Uterus (tissue), 2 donors: ENCODE data around the gene NEB.
"Not testable (repeated sequence)": the region's sequence is repeated elsewhere in the genome, so short reads cannot be mapped to it uniquely, and the experiment has no call there.

ENCODE experiments used
- CTCF ChIP-seq, 4 experiments: fragments of 200-600 bp in 2 of 4; fragments of 450-650 bp in 2 of 4; sonication (generic) in 2 of 4; IDR thresholded peaks; one replicate each; pipeline ENCODE4 v1.5.1; 2016 to 2019; ENCODE audit warnings: antibody characterized with exemption in 4 of 4, mild to moderate bottlenecking in 2 of 4, moderate library complexity in 1 of 4
- POLR2A ChIP-seq, 2 donors: fragments of 450-650 bp; IDR thresholded peaks; one replicate each; pipeline ENCODE4 v1.6.1; 2016; ENCODE audit warnings: antibody characterized with exemption in 2 of 2, mild to moderate bottlenecking in 1 of 2, moderate library complexity in 1 of 2

GRCh38 chr2:151581300-151581699 is 153.0 kb downstream of the NEB start:
- TF ChIP-seq POLR2A, CTCF (IDR thresholded peaks at IDR 0.05): not testable (repeated sequence)
